ENCODE measurements around the gene DHX38. TPM values are rescaled to one million over a fixed set of nuclear protein-coding genes. Genes with fewer than 3 reads are reported as not detected.
A peak's percentile ranks its signal among the peaks of the same experiment; 100 is the strongest.

The DHX38 gene
- total and polyA plus RNA-seq, 2 of the 13 experiments (the other 11 are each of a cell fraction or from before 2014, with no cell fraction given), result 54.4 to 85.9 TPM

DNA sequence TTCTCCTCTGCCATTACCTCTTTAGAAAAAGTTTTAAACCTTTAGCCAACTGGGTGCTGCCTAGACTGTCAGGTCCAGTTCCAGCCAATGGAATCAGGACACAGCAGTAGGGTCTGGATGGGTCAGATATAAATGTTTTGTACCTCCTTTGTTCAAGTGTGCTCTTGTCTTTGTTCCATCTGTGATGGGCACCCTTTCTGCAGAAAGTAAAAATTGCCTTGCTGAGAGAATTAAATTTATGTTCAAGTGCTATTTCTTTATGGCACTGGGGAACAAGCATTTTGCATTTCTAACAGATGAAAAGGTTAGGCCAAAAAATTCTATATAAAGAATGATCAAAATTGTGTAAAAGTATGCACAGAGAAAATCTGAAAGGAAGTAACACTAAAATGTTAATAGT lies 44.5 kb upstream of the DHX38 start:
- H3K4me1 ChIP-seq (ENCODE audit: insufficient read depth, low read length), result peaks cover 60% of the 10 kb centered on the region
- no peak overlapping the region for H3K4me3 ChIP-seq (replicated peaks in 1 of 3; ENCODE audit: insufficient read depth in 1 of 3, low read depth in 2 of 3, low read length in 3 of 3)
- FAIRE-seq, result no peak
- no peaks in the 10 kb centered on the region for H4K20me1 ChIP-seq (ENCODE audit: insufficient read depth, low read length)
- BruUV-seq (replicated peaks), result no TSS peak
- H3K27ac ChIP-seq (ENCODE audit: extremely low read length, insufficient read depth, low read length), result no peak overlapping the region
- H2AFZ ChIP-seq (ENCODE audit: low read length), result no peak overlapping the region
- in situ Hi-C loops (cut with HindIII; ENCODE audit: extremely low pct_ligation_motif_present, low pct_unique_long_range_greater_than_20kb), result no loop called here
- H3K9ac ChIP-seq (ENCODE audit: insufficient read depth, low read depth, low read length), result no peak overlapping the region
- ATAC-seq, result no peak
- no peaks in the 10 kb centered on the region for H3K79me2 ChIP-seq (ENCODE audit: insufficient read depth, low read length)
- no peak for DNase-seq (ENCODE audit: low spot score)
- ChIA-PET POLR2A (no interaction called here), CTCF (ENCODE audit: low intra/inter-chr PET ratio, low total read pairs) (no interaction called here)
- H3K9me3 ChIP-seq (ENCODE audit: low read length), result peaks cover 7% of the 10 kb centered on the region; the same call in 1 of the 2 replicates
- no peaks in the 10 kb centered on the region for H3K27me3 ChIP-seq (ENCODE audit: control insufficient read depth in 1 of 2, insufficient read depth in 2 of 2, low read length in 2 of 2)
- intact Hi-C loops (cut with micrococcal nuclease; ENCODE audit: unreplicated experiment), result no loop called here
- TF ChIP-seq ZNF180 (CRISPR knock-in tag; IDR thresholded peaks at IDR 0.05; ENCODE audit: borderline replicate concordance, low read depth) (no peak), ZNF562 (CRISPR knock-in tag; IDR thresholded peaks at IDR 0.05; ENCODE audit: borderline replicate concordance) (peak; percentile 70; the same call in 1 of the 2 replicates)
- H3K36me3 ChIP-seq (replicated peaks in 1 of 2; ENCODE audit: control insufficient read depth in 1 of 2, insufficient read depth in 2 of 2, low read length in 2 of 2), result no peaks in the 10 kb centered on the region
- no peak overlapping the region for H3K4me2 ChIP-seq (ENCODE audit: low read depth, low read length)

DNA sequence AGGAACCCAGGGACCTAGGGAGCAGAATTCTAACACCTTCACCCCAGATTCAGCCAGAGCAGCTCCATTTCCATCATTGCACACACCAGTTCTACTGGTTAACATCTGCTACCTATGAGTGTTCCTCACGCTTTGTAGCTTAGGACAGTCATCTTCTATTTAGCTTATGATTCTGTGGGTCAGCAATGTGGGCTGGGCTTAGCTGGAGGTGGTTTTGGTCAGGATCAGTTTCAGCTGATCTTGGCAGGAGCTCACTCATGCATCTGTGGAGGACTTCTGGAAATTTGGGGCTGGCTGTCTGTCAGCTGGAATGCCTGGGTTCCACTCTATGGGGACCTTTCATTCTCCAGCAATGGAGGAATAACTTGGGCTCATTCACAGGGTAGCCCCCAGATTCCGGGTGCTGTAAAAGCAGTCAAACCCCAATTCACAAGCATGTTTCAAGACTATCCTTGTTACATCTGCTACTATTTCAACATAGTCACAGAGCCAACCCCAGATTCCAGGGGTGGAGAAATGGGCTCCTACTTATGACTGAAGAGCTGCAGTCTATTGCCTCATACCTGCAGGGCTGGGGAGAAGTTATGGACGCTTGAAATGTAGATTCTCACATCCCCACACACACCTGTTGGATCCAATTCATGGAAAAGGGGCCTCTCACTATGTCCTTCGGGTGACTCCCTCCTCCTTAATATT lies 42.7 kb upstream of the DHX38 start:
- POLR2A ChIA-PET, result interaction anchor here (1.1 to 1.5 kb wide), 4 partner anchors 11 to 42 kb away, joined by 4 to 7 read pairs (median 5); partner anchors contain the start of genes DHX38, HPR and TXNL4B
- Histone ChIP-seq H3K79me2 (ENCODE audit: insufficient read depth, low read length) (peaks cover 3% of the 10 kb centered on the region), H2AFZ (ENCODE audit: low read length) (no peak overlapping the region), H3K27me3 (ENCODE audit: control insufficient read depth in 1 of 2, insufficient read depth in 2 of 2, low read length in 2 of 2) (no peaks in the 10 kb centered on the region), H4K20me1 (ENCODE audit: insufficient read depth, low read length) (no peaks in the 10 kb centered on the region), H3K9me3 (ENCODE audit: low read length) (peaks cover 7% of the 10 kb centered on the region; the same call in 1 of the 2 replicates), H3K4me3 (replicated peaks in 1 of 3; ENCODE audit: insufficient read depth in 1 of 3, low read depth in 2 of 3, low read length in 3 of 3) (no peak overlapping the region), H3K4me2 (ENCODE audit: low read depth, low read length) (no peak overlapping the region), H3K27ac (ENCODE audit: extremely low read length, insufficient read depth, low read length) (no peak overlapping the region), H3K9ac (ENCODE audit: insufficient read depth, low read depth, low read length) (no peak overlapping the region), H3K4me1 (ENCODE audit: insufficient read depth, low read length) (peaks cover 61% of the 10 kb centered on the region), H3K36me3 (replicated peaks in 1 of 2; ENCODE audit: control insufficient read depth in 1 of 2, insufficient read depth in 2 of 2, low read length in 2 of 2) (peaks cover 0 to under 1% of the 10 kb centered on the region in 2 experiments; a peak in 1 of 5 replicates)
- intact Hi-C loops (cut with micrococcal nuclease; ENCODE audit: unreplicated experiment) (no loop called here), in situ Hi-C loops (cut with HindIII; ENCODE audit: extremely low pct_ligation_motif_present, low pct_unique_long_range_greater_than_20kb) (no loop called here)
- no TSS peak for BruUV-seq (replicated peaks)
- FAIRE-seq (no peak), ATAC-seq (no peak), DNase-seq (ENCODE audit: low spot score) (no peak)
- WGBS (ENCODE audit: low lambda C conversion rate), result 82% methylated on average over 4 of the region's 4 CpGs
- TF ChIP-seq CEBPB (IDR thresholded peaks at IDR 0.05; ENCODE audit: borderline replicate concordance, low read depth, low read length) (peak; percentile 77), CEBPG (CRISPR knock-in tag; IDR thresholded peaks at IDR 0.05) (peak; percentile 54), NFIC (IDR thresholded peaks at IDR 0.05; ENCODE audit: low read length) (no peak)
- CTCF ChIA-PET (ENCODE audit: low intra/inter-chr PET ratio, low total read pairs), result no interaction called here
